Measurements from ENCODE around the gene IQCB1.

IQCB1 gene

DNA sequence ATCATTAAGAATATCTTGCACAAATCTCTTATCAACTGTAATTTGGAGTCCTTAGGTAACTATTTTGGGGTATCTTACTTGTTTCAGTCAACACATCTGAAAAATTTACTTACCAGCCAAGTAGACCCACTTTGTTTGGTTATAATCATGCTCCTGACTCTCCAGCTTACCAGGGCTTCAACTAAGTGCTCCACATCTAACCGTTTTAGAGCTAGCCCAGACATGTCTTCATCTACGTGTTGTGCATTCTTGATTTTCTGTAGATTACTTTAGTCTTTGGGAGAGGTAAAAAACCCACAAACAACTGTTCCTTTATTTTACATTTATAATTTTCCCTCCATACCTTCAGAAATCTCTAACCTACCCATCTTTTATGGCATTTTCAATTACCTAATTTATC is 17.4 kb upstream of the IQCB1 start:
- Histone ChIP-seq H3K27me3 (ENCODE audit: control insufficient read depth in 2 of 2, insufficient read depth in 2 of 2, low read length in 2 of 2) (no peaks in the 10 kb centered on the region), H3K36me3 (ENCODE audit: control insufficient read depth in 2 of 2, insufficient read depth in 2 of 2, low read length in 2 of 2) (no peaks in the 10 kb centered on the region), H3K9me3 (ENCODE audit: control insufficient read depth in 2 of 2, low read length in 2 of 2) (no peaks in the 10 kb centered on the region), H3K4me3 (ENCODE audit: low read length in 2 of 2) (no peak overlapping the region), H3K9ac (ENCODE audit: low read depth in 1 of 2, low read length in 2 of 2) (no peak overlapping the region), H3K27ac (ENCODE audit: low read depth in 2 of 2, low read length in 2 of 2) (no peak overlapping the region), H3K4me1 (ENCODE audit: control insufficient read depth in 2 of 2, insufficient read depth in 2 of 2, low read length in 2 of 2) (no peaks in the 10 kb centered on the region)

DNA sequence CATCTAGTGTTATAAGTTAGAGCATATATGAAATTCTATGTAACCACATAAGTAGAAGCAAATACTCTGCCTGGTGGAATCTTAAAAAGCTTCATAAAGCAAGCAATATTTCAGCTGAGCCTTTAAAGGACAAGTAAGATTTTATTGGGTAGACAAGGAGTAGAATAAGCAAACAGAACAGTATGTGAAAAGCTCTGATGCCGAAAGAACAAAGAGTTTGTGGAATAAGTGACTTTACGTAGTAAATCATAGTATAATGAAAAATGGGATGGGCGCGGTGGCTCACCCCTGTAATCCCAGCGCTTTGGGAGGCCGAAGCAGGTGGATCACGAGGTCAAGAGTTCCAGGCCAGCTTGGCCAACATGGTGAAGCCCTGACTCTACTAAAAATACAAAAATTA is 10.0 kb upstream of the IQCB1 start:
- H3K9ac ChIP-seq (ENCODE audit: low read depth in 1 of 2, low read length in 2 of 2), result no peak overlapping the region
- no peak overlapping the region for H3K27ac ChIP-seq (ENCODE audit: low read depth in 2 of 2, low read length in 2 of 2)
- H3K36me3 ChIP-seq (ENCODE audit: control insufficient read depth in 2 of 2, insufficient read depth in 2 of 2, low read length in 2 of 2), result no peaks in the 10 kb centered on the region
- H3K9me3 ChIP-seq (ENCODE audit: control insufficient read depth in 2 of 2, low read length in 2 of 2), result no peaks in the 10 kb centered on the region
- H3K4me1 ChIP-seq (ENCODE audit: control insufficient read depth in 2 of 2, insufficient read depth in 2 of 2, low read length in 2 of 2), result no peaks in the 10 kb centered on the region
- no peaks in the 10 kb centered on the region for H3K27me3 ChIP-seq (ENCODE audit: control insufficient read depth in 2 of 2, insufficient read depth in 2 of 2, low read length in 2 of 2)
- no peak overlapping the region for H3K4me3 ChIP-seq (ENCODE audit: low read length in 2 of 2)

GRCh38 chr3:121839962-121840361 is 5.1 kb upstream of the IQCB1 start:
- Histone ChIP-seq H3K27me3 (ENCODE audit: control insufficient read depth in 2 of 2, insufficient read depth in 2 of 2, low read length in 2 of 2) (no peaks in the 10 kb centered on the region), H3K36me3 (ENCODE audit: control insufficient read depth in 2 of 2, insufficient read depth in 2 of 2, low read length in 2 of 2) (no peaks in the 10 kb centered on the region), H3K9me3 (ENCODE audit: control insufficient read depth in 2 of 2, low read length in 2 of 2) (no peaks in the 10 kb centered on the region), H3K4me3 (ENCODE audit: low read length in 2 of 2) (no peak overlapping the region), H3K27ac (ENCODE audit: low read depth in 2 of 2, low read length in 2 of 2) (no peak overlapping the region), H3K4me1 (ENCODE audit: control insufficient read depth in 2 of 2, insufficient read depth in 2 of 2, low read length in 2 of 2) (peaks cover 4 to 5% of the 10 kb centered on the region in 2 donors), H3K9ac (ENCODE audit: low read depth in 1 of 2, low read length in 2 of 2) (no peak overlapping the region)

DNA sequence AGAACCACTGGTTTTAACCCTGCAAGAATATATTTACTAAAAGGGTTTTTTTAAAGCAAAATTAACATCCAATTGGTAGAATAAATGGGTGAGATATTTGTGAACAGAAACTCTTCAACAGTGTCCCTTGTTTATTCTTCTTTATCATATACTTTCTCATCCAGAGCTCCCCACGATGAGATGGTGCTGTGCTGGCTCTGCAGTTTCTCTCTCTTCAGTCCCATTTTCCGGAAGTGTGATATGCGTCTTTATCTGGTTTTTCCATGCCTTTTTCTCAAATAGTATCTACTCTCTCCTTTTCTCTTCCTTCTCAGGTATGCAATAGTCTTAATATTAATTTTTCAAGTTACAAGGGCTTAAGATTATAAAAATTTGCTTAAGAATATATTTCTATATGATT is 1.6 kb upstream of the IQCB1 start:
- H3K27ac ChIP-seq (ENCODE audit: low read depth in 2 of 2, low read length in 2 of 2), result no peak overlapping the region
- peak overlapping the region in 1 of 2 donors; percentile 84 for H3K4me3 ChIP-seq (ENCODE audit: low read length in 2 of 2)
- H3K9ac ChIP-seq (ENCODE audit: low read depth in 1 of 2, low read length in 2 of 2), result no peak overlapping the region
- H3K9me3 ChIP-seq (ENCODE audit: control insufficient read depth in 2 of 2, low read length in 2 of 2), result no peaks in the 10 kb centered on the region
- no peaks in the 10 kb centered on the region for H3K36me3 ChIP-seq (ENCODE audit: control insufficient read depth in 2 of 2, insufficient read depth in 2 of 2, low read length in 2 of 2)
- no peaks in the 10 kb centered on the region for H3K27me3 ChIP-seq (ENCODE audit: control insufficient read depth in 2 of 2, insufficient read depth in 2 of 2, low read length in 2 of 2)
- peaks cover 5 to 14% of the 10 kb centered on the region in 2 donors for H3K4me1 ChIP-seq (ENCODE audit: control insufficient read depth in 2 of 2, insufficient read depth in 2 of 2, low read length in 2 of 2)

GRCh38 chr3:121836064-121836463 is 1.2 kb upstream of the IQCB1 start:
- H3K9ac ChIP-seq (ENCODE audit: low read depth in 1 of 2, low read length in 2 of 2), result peak overlapping the region in 1 of 2 donors; percentile 81
- peak overlapping the region in 1 of 2 donors; percentile 77 for H3K27ac ChIP-seq (ENCODE audit: low read depth in 2 of 2, low read length in 2 of 2)

DNA sequence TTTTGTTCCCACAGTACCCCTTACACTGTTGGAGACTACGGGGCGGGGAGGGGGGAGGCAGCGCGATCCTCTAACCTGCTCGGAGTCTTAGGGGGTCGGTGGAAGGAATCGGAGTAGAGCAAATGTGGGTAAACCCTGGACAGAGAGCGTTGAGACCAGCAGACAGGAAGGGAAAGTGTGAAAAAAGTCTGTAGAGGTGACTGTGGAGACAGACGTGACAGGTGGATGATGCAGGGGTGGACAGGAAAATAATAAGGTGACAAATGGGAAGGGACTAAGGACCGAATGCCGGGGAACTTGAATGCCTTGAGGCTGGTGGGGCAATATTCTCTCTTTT is 573 bp upstream of the IQCB1 start:
- Histone ChIP-seq H3K4me1 (ENCODE audit: control insufficient read depth in 2 of 2, insufficient read depth in 2 of 2, low read length in 2 of 2) (peaks cover 5 to 14% of the 10 kb centered on the region in 2 donors), H3K4me3 (ENCODE audit: low read length in 2 of 2) (peak overlapping the region; percentile 84 to 89), H3K27ac (ENCODE audit: low read depth in 2 of 2, low read length in 2 of 2) (peak overlapping the region; percentile 77 to 81), H3K27me3 (ENCODE audit: control insufficient read depth in 2 of 2, insufficient read depth in 2 of 2, low read length in 2 of 2) (no peaks in the 10 kb centered on the region), H3K9ac (ENCODE audit: low read depth in 1 of 2, low read length in 2 of 2) (peak overlapping the region; percentile 81 to 93), H3K36me3 (ENCODE audit: control insufficient read depth in 2 of 2, insufficient read depth in 2 of 2, low read length in 2 of 2) (no peaks in the 10 kb centered on the region), H3K9me3 (ENCODE audit: control insufficient read depth in 2 of 2, low read length in 2 of 2) (no peaks in the 10 kb centered on the region)

More at GRCh38 chr3:121836064-121836463, 1.2 kb upstream of the IQCB1 start:
- H3K4me3 ChIP-seq (ENCODE audit: low read length in 2 of 2), result peak overlapping the region; percentile 84 to 89
- no peaks in the 10 kb centered on the region for H3K36me3 ChIP-seq (ENCODE audit: control insufficient read depth in 2 of 2, insufficient read depth in 2 of 2, low read length in 2 of 2)
- no peaks in the 10 kb centered on the region for H3K9me3 ChIP-seq (ENCODE audit: control insufficient read depth in 2 of 2, low read length in 2 of 2)
- no peaks in the 10 kb centered on the region for H3K27me3 ChIP-seq (ENCODE audit: control insufficient read depth in 2 of 2, insufficient read depth in 2 of 2, low read length in 2 of 2)
- peaks cover 5 to 14% of the 10 kb centered on the region in 2 donors for H3K4me1 ChIP-seq (ENCODE audit: control insufficient read depth in 2 of 2, insufficient read depth in 2 of 2, low read length in 2 of 2)

DNA sequence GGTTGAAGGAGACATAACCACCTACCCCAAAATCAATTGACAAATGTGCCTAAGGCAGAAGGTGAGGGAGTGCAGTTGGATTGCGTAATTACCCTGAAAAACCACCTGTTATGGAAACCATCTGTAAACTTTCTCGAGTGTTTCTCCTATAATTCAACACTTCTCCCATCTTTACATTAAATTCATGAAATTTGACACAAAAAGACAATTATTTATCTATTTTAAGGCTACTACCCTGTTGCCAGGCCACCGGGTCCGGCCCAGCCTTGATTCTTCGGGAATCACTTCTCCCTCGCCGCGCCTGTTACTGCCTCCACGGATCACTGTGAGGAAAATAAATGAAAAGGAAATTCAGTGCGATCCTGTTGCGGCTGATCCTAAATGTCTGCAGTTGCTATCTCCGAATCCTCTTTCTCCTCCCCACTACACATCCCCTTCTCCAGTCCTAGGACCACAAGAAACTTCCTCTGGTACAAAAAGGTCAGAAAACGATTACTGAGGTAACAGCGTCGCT is 646 bp downstream of the IQCB1 start:
- no peaks in the 10 kb centered on the region for H3K36me3 ChIP-seq (ENCODE audit: control insufficient read depth in 2 of 2, insufficient read depth in 2 of 2, low read length in 2 of 2)
- H3K9ac ChIP-seq (ENCODE audit: low read depth in 1 of 2, low read length in 2 of 2), result peak overlapping the region; percentile 83 to 93
- H3K9me3 ChIP-seq (ENCODE audit: control insufficient read depth in 2 of 2, low read length in 2 of 2), result no peaks in the 10 kb centered on the region
- peak overlapping the region; percentile 72 to 77 for H3K27ac ChIP-seq (ENCODE audit: low read depth in 2 of 2, low read length in 2 of 2)
- H3K27me3 ChIP-seq (ENCODE audit: control insufficient read depth in 2 of 2, insufficient read depth in 2 of 2, low read length in 2 of 2), result no peaks in the 10 kb centered on the region
- H3K4me1 ChIP-seq (ENCODE audit: control insufficient read depth in 2 of 2, insufficient read depth in 2 of 2, low read length in 2 of 2), result peaks cover 5 to 14% of the 10 kb centered on the region in 2 donors
- peak overlapping the region; percentile 84 to 89 for H3K4me3 ChIP-seq (ENCODE audit: low read length in 2 of 2)

DNA sequence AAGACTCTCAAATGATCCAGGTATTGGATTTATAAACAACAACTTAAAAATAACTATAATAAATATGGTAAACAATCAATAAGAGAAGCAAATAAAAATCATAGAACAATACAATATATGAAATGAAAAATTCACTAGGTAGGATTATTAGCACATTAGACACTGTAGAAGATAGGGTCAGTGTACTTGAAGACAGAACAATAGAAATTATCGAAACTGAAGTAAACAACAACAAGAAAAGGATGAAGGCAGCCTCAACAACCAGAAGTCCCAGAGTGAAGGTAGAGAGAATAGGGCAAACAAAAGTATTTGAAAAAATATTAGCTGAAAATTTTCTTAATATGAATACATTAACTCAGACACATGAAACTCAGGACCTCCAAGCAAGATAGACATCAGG is 11.9 kb downstream of the IQCB1 start:
- no peak overlapping the region for H3K4me3 ChIP-seq (ENCODE audit: low read length in 2 of 2)
- H3K9me3 ChIP-seq (ENCODE audit: control insufficient read depth in 2 of 2, low read length in 2 of 2), result peaks cover 0 to 4% of the 10 kb centered on the region in 2 donors
- peaks cover 29 to 47% of the 10 kb centered on the region in 2 donors for H3K36me3 ChIP-seq (ENCODE audit: control insufficient read depth in 2 of 2, insufficient read depth in 2 of 2, low read length in 2 of 2)
- H3K27ac ChIP-seq (ENCODE audit: low read depth in 2 of 2, low read length in 2 of 2), result no peak overlapping the region
- no peaks in the 10 kb centered on the region for H3K4me1 ChIP-seq (ENCODE audit: control insufficient read depth in 2 of 2, insufficient read depth in 2 of 2, low read length in 2 of 2)
- H3K27me3 ChIP-seq (ENCODE audit: control insufficient read depth in 2 of 2, insufficient read depth in 2 of 2, low read length in 2 of 2), result no peaks in the 10 kb centered on the region
- no peak overlapping the region for H3K9ac ChIP-seq (ENCODE audit: low read depth in 1 of 2, low read length in 2 of 2)

- H3K9me3 ChIP-seq (ENCODE audit: control insufficient read depth in 2 of 2, low read length in 2 of 2), result peaks cover 0 to 4% of the 10 kb centered on the region in 2 donors
- no peaks in the 10 kb centered on the region for H3K27me3 ChIP-seq (ENCODE audit: control insufficient read depth in 2 of 2, insufficient read depth in 2 of 2, low read length in 2 of 2)
- H3K9ac ChIP-seq (ENCODE audit: low read depth in 1 of 2, low read length in 2 of 2), result no peak overlapping the region
- no peak overlapping the region for H3K4me3 ChIP-seq (ENCODE audit: low read length in 2 of 2)
- no peak overlapping the region for H3K27ac ChIP-seq (ENCODE audit: low read depth in 2 of 2, low read length in 2 of 2)
- H3K36me3 ChIP-seq (ENCODE audit: control insufficient read depth in 2 of 2, insufficient read depth in 2 of 2, low read length in 2 of 2), result peaks cover 33 to 48% of the 10 kb centered on the region in 2 donors
- no peaks in the 10 kb centered on the region for H3K4me1 ChIP-seq (ENCODE audit: control insufficient read depth in 2 of 2, insufficient read depth in 2 of 2, low read length in 2 of 2)
Observed at GRCh38 chr3:121821421-121822199, 13.2 kb downstream of the IQCB1 start.

GRCh38 chr3:121819236-121819635 is 15.6 kb downstream of the IQCB1 start:
- Histone ChIP-seq H3K4me1 (ENCODE audit: control insufficient read depth in 2 of 2, insufficient read depth in 2 of 2, low read length in 2 of 2) (no peaks in the 10 kb centered on the region), H3K27me3 (ENCODE audit: control insufficient read depth in 2 of 2, insufficient read depth in 2 of 2, low read length in 2 of 2) (no peaks in the 10 kb centered on the region), H3K27ac (ENCODE audit: low read depth in 2 of 2, low read length in 2 of 2) (no peak overlapping the region), H3K9me3 (ENCODE audit: control insufficient read depth in 2 of 2, low read length in 2 of 2) (peaks cover 0 to 4% of the 10 kb centered on the region in 2 donors), H3K9ac (ENCODE audit: low read depth in 1 of 2, low read length in 2 of 2) (no peak overlapping the region), H3K4me3 (ENCODE audit: low read length in 2 of 2) (no peak overlapping the region), H3K36me3 (ENCODE audit: control insufficient read depth in 2 of 2, insufficient read depth in 2 of 2, low read length in 2 of 2) (peaks cover 25 to 31% of the 10 kb centered on the region in 2 donors)
